BLaER1 (cell line): ENCODE data around the gene STAT5B.

Experiments used
- H3K27ac ChIP-seq: shearing (Covaris generic); formaldehyde crosslinking; 2 replicates; pipeline ENCODE4 v1.8.1; 2022
- H3K27me3 ChIP-seq: shearing (Covaris generic); formaldehyde crosslinking; 2 replicates; pipeline ENCODE4 v1.8.1; 2022
- H3K36me3 ChIP-seq: shearing (Covaris generic); formaldehyde crosslinking; 2 replicates; pipeline ENCODE4 v1.8.1; 2022
- H3K4me1 ChIP-seq: shearing (Covaris generic); formaldehyde crosslinking; 2 replicates; pipeline ENCODE4 v1.8.1; 2022
- H3K4me2 ChIP-seq: shearing (Covaris generic); formaldehyde crosslinking; 2 replicates; pipeline ENCODE4 v1.8.1; 2022
- H3K4me3 ChIP-seq: shearing (Covaris generic); formaldehyde crosslinking; 2 replicates; pipeline ENCODE4 v1.8.1; 2022
- H3K9ac ChIP-seq: shearing (Covaris generic); formaldehyde crosslinking; 2 replicates; pipeline ENCODE4 v1.8.1; 2022
- H3K9me3 ChIP-seq: shearing (Covaris generic); formaldehyde crosslinking; 2 replicates; pipeline ENCODE4 v1.8.1; 2022
- H4K20me1 ChIP-seq: shearing (Covaris generic); formaldehyde crosslinking; 2 replicates; pipeline ENCODE4 v1.8.1; 2022
- Cebpa-rat ChIP-seq: shearing (Covaris generic); IDR thresholded peaks from 2 replicates; pipeline ENCODE4 v1.8.1; 2022

STAT5B gene

GRCh38 chr17:42179335-42179734, 96.9 kb downstream of the STAT5B start:
- TF ChIP-seq Cebpa-rat = no peak
- peaks cover 33% of the 10 kb centered on the region for H3K4me1 ChIP-seq
- H4K20me1 ChIP-seq = peaks cover 11% of the 10 kb centered on the region; the same call in 1 of the 2 replicates
- no peaks in the 10 kb centered on the region for H3K9me3 ChIP-seq
- H3K9ac ChIP-seq = no peak overlapping the region
- H3K4me2 ChIP-seq = no peak overlapping the region
- no peaks in the 10 kb centered on the region for H3K36me3 ChIP-seq
- H3K27ac ChIP-seq = no peak overlapping the region
- no peak overlapping the region for H3K4me3 ChIP-seq
- H3K27me3 ChIP-seq = peaks cover 60% of the 10 kb centered on the region

- H3K4me2 ChIP-seq = no peak overlapping the region
- H3K27me3 ChIP-seq = peaks cover 60% of the 10 kb centered on the region
- TF ChIP-seq Cebpa-rat = no peak
- H3K9ac ChIP-seq = no peak overlapping the region
- H3K36me3 ChIP-seq = no peaks in the 10 kb centered on the region
- H3K9me3 ChIP-seq = no peaks in the 10 kb centered on the region
- H4K20me1 ChIP-seq = peaks cover 11% of the 10 kb centered on the region; the same call in 1 of the 2 replicates
- no peak overlapping the region for H3K4me3 ChIP-seq
- peaks cover 35% of the 10 kb centered on the region for H3K4me1 ChIP-seq
- no peak overlapping the region for H3K27ac ChIP-seq
These were observed 97.4 kb downstream of the STAT5B start for GRCh38 chr17:42178817-42179216.

GRCh38 chr17:42177684-42178083, 98.5 kb downstream of the STAT5B start:
- no peak overlapping the region for H3K4me2 ChIP-seq
- H3K9ac ChIP-seq = no peak overlapping the region
- H3K27me3 ChIP-seq = peaks cover 49% of the 10 kb centered on the region
- H3K9me3 ChIP-seq = no peaks in the 10 kb centered on the region
- TF ChIP-seq Cebpa-rat = no peak
- peaks cover 11% of the 10 kb centered on the region; the same call in 1 of the 2 replicates for H4K20me1 ChIP-seq
- H3K36me3 ChIP-seq = no peaks in the 10 kb centered on the region
- H3K4me1 ChIP-seq = peaks cover 24% of the 10 kb centered on the region
- H3K27ac ChIP-seq = no peak overlapping the region
- H3K4me3 ChIP-seq = no peak overlapping the region

GRCh38 chr17:42174126-42174783, 101.9 kb downstream of the STAT5B start:
- 0 out of 2 replicates have a peak overlapping the region, but pooled peaks have one; percentile 8 for H3K4me2 ChIP-seq
- TF ChIP-seq Cebpa-rat = no peak
- no peak overlapping the region for H3K27ac ChIP-seq
- H3K4me3 ChIP-seq = no peak overlapping the region
- H3K27me3 ChIP-seq = peaks cover 15% of the 10 kb centered on the region
- no peaks in the 10 kb centered on the region for H3K9me3 ChIP-seq
- H4K20me1 ChIP-seq = no peaks in the 10 kb centered on the region
- no peaks in the 10 kb centered on the region for H3K36me3 ChIP-seq
- H3K4me1 ChIP-seq = peaks cover 6% of the 10 kb centered on the region; the same call in 1 of the 2 replicates
- no peak overlapping the region for H3K9ac ChIP-seq

GRCh38 chr17:42171831-42172230, 104.4 kb downstream of the STAT5B start:
- Histone ChIP-seq H3K4me1 (peaks cover 6% of the 10 kb centered on the region; the same call in 1 of the 2 replicates), H3K36me3 (no peaks in the 10 kb centered on the region), H3K9me3 (no peaks in the 10 kb centered on the region), H3K4me3 (no peak overlapping the region), H3K27me3 (no peaks in the 10 kb centered on the region), H3K4me2 (no peak overlapping the region), H3K27ac (no peak overlapping the region), H3K9ac (no peak overlapping the region), H4K20me1 (no peaks in the 10 kb centered on the region)
- no peak for TF ChIP-seq Cebpa-rat

GRCh38 chr17:42169351-42169750, 106.8 kb downstream of the STAT5B start:
- Histone ChIP-seq H3K4me3 (no peak overlapping the region), H3K27ac (no peak overlapping the region), H3K4me1 (peaks cover 4% of the 10 kb centered on the region; the same call in 1 of the 2 replicates), H4K20me1 (no peaks in the 10 kb centered on the region), H3K36me3 (no peaks in the 10 kb centered on the region), H3K9me3 (no peaks in the 10 kb centered on the region), H3K4me2 (no peak overlapping the region), H3K9ac (no peak overlapping the region), H3K27me3 (no peaks in the 10 kb centered on the region)
- no peak for TF ChIP-seq Cebpa-rat

GRCh38 chr17:42167807-42168206, 108.4 kb downstream of the STAT5B start:
- Histone ChIP-seq H3K36me3 (no peaks in the 10 kb centered on the region), H3K27ac (no peak overlapping the region), H3K27me3 (no peaks in the 10 kb centered on the region), H3K4me3 (no peak overlapping the region), H4K20me1 (no peaks in the 10 kb centered on the region), H3K4me1 (no peaks in the 10 kb centered on the region), H3K4me2 (no peak overlapping the region), H3K9ac (no peak overlapping the region), H3K9me3 (no peaks in the 10 kb centered on the region)
- no peak for TF ChIP-seq Cebpa-rat

GRCh38 chr17:42166196-42166763, 109.9 kb downstream of the STAT5B start:
- no peak overlapping the region for H3K27ac ChIP-seq
- H3K36me3 ChIP-seq = no peaks in the 10 kb centered on the region
- H3K4me3 ChIP-seq = no peak overlapping the region
- H4K20me1 ChIP-seq = no peaks in the 10 kb centered on the region
- H3K27me3 ChIP-seq = no peaks in the 10 kb centered on the region
- no peak for TF ChIP-seq Cebpa-rat
- peaks cover 11% of the 10 kb centered on the region for H3K4me1 ChIP-seq
- no peaks in the 10 kb centered on the region for H3K9me3 ChIP-seq
- H3K4me2 ChIP-seq = no peak overlapping the region
- no peak overlapping the region for H3K9ac ChIP-seq

GRCh38 chr17:42165751-42166150, 110.4 kb downstream of the STAT5B start:
- no peak overlapping the region for H3K4me3 ChIP-seq
- no peaks in the 10 kb centered on the region for H4K20me1 ChIP-seq
- H3K9ac ChIP-seq = no peak overlapping the region
- H3K9me3 ChIP-seq = no peaks in the 10 kb centered on the region
- peaks cover 16% of the 10 kb centered on the region for H3K4me1 ChIP-seq
- H3K27ac ChIP-seq = no peak overlapping the region
- H3K36me3 ChIP-seq = no peaks in the 10 kb centered on the region
- H3K27me3 ChIP-seq = no peaks in the 10 kb centered on the region
- no peak for TF ChIP-seq Cebpa-rat
- H3K4me2 ChIP-seq = no peak overlapping the region

GRCh38 chr17:42163696-42164407, 112.3 kb downstream of the STAT5B start:
- Histone ChIP-seq H3K27ac (no peak overlapping the region), H3K4me1 (peaks cover 33% of the 10 kb centered on the region), H4K20me1 (no peaks in the 10 kb centered on the region), H3K36me3 (no peaks in the 10 kb centered on the region), H3K4me3 (no peak overlapping the region), H3K9me3 (no peaks in the 10 kb centered on the region), H3K27me3 (no peaks in the 10 kb centered on the region), H3K9ac (no peak overlapping the region), H3K4me2 (no peak overlapping the region)
- TF ChIP-seq Cebpa-rat = no peak
